Measurements from ENCODE around the gene DDX54. TPM values are rescaled to one million over a fixed set of nuclear protein-coding genes. Genes with fewer than 3 reads are reported as not detected.

The DDX54 gene
- total RNA-seq, 1 experiment from 2014 or later, result 83.0 TPM

DNA sequence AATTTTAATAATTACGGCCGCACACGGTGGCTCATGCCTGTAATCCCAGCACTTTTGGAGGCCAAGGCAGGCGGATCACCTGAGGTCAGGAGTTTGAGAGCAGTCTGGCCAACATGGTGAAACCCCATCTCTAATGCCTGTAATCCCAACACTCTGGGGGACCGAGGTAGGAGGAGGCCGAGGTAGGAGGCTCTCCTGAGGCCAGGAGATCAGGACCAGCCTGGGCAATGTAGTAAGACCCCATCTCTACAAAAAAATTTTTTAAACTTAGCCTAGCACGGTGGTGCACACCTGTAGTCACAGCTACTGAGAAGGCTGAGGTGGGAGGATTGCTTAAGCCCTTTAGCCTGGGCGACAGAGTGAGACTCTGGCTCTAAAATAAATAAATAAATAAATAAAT lies 41.3 kb downstream of the DDX54 start:
- H2BK5ac ChIP-seq (ENCODE audit: insufficient read length, low read length), result no peak overlapping the region
- H3K4me3 Mint-ChIP-seq, result no peak overlapping the region
- no peak overlapping the region for H2BK12ac ChIP-seq (ENCODE audit: insufficient read length, low read depth, low read length)
- H3K36me3 Mint-ChIP-seq (ENCODE audit: insufficient read depth in 1 of 3, low read depth in 3 of 3), result no peaks in the 10 kb centered on the region; a peak in 3 of 7 replicates
- H4K8ac ChIP-seq (replicated peaks; ENCODE audit: insufficient read length, low read depth, low read length), result no peak overlapping the region
- no peak overlapping the region for H3K27ac ChIP-seq (ENCODE audit: insufficient read length, low read depth, low read length)
- no peaks in the 10 kb centered on the region for H4K20me1 ChIP-seq (ENCODE audit: control insufficient read depth, insufficient read depth, insufficient read length)
- no CpG with 5 or more reads among the region's 8 CpGs for WGBS (ENCODE audit: extremely low coverage, insufficient read length, low lambda C conversion rate)
- H2AK5ac ChIP-seq (ENCODE audit: insufficient read length, low read length), result no peak overlapping the region
- no peak overlapping the region for H3K18ac ChIP-seq (ENCODE audit: insufficient read length, low read depth, low read length)
- no peak overlapping the region for H2BK15ac ChIP-seq (ENCODE audit: low read depth, low read length)
- TF ChIP-seq, protein P1, sequence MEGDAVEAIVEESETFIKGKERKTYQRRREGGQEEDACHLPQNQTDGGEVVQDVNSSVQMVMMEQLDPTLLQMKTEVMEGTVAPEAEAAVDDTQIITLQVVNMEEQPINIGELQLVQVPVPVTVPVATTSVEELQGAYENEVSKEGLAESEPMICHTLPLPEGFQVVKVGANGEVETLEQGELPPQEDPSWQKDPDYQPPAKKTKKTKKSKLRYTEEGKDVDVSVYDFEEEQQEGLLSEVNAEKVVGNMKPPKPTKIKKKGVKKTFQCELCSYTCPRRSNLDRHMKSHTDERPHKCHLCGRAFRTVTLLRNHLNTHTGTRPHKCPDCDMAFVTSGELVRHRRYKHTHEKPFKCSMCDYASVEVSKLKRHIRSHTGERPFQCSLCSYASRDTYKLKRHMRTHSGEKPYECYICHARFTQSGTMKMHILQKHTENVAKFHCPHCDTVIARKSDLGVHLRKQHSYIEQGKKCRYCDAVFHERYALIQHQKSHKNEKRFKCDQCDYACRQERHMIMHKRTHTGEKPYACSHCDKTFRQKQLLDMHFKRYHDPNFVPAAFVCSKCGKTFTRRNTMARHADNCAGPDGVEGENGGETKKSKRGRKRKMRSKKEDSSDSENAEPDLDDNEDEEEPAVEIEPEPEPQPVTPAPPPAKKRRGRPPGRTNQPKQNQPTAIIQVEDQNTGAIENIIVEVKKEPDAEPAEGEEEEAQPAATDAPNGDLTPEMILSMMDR (conservative IDR thresholded peaks at IDR 0.05), result no peak
- H3K14ac ChIP-seq (ENCODE audit: insufficient read depth, low read length), result no peak overlapping the region
- peaks cover 6% of the 10 kb centered on the region in 2 experiments; a peak in 4 of 5 replicates for H3K9me3 Mint-ChIP-seq
- peaks cover 2% of the 10 kb centered on the region; the same call in 1 of the 2 replicates for H3K27me3 Mint-ChIP-seq (ENCODE audit: low read depth)
- no peaks in the 10 kb centered on the region for H3K79me2 ChIP-seq (ENCODE audit: insufficient read depth, low read length)
- no peak overlapping the region for H3K23ac ChIP-seq (ENCODE audit: insufficient read length, low read depth, low read length)
- H3K27me3 ChIP-seq (ENCODE audit: insufficient read depth, low read length), result no peaks in the 10 kb centered on the region
- no peak overlapping the region for H4K5ac ChIP-seq (ENCODE audit: insufficient read length, low read depth, low read length)
- H3K4ac ChIP-seq (ENCODE audit: low read depth, low read length), result no peak overlapping the region
- H3K9ac ChIP-seq (ENCODE audit: extremely low read depth, insufficient read length, low read length), result no peak overlapping the region
- no peak overlapping the region for H4K91ac ChIP-seq (ENCODE audit: insufficient read length, low read depth, low read length)
- H3K4me1 Mint-ChIP-seq, result peaks cover 6 to 13% of the 10 kb centered on the region in 2 experiments; a peak in 3 of 4 replicates
- no peak overlapping the region for H3T11ph ChIP-seq (ENCODE audit: low read length)
- H3K56ac ChIP-seq (ENCODE audit: insufficient read length, low read depth, low read length), result no peak overlapping the region
- no peaks in the 10 kb centered on the region for H3K9me3 ChIP-seq (ENCODE audit: control insufficient read depth, low read depth, low read length)
- H2AFZ ChIP-seq (ENCODE audit: low read length), result no peak overlapping the region
- H3K27ac Mint-ChIP-seq, result no peak overlapping the region
- H3K4me2 ChIP-seq (ENCODE audit: insufficient read depth, insufficient read length, low read length), result no peak overlapping the region
- H3K4me1 ChIP-seq (ENCODE audit: insufficient read depth, low read length), result peaks cover 2% of the 10 kb centered on the region; the same call in 1 of the 2 replicates
- H3K23me2 ChIP-seq (ENCODE audit: insufficient read length, low read depth, low read length, poor library complexity, severe bottlenecking), result no peaks in the 10 kb centered on the region
- H2BK20ac ChIP-seq (ENCODE audit: low read depth, low read length, poor library complexity, severe bottlenecking), result no peak overlapping the region
- no peaks in the 10 kb centered on the region for H3K79me1 ChIP-seq (ENCODE audit: insufficient read depth, low read depth, low read length, poor library complexity, severe bottlenecking)
- H2BK120ac ChIP-seq (ENCODE audit: low read depth, low read length, poor library complexity, severe bottlenecking), result no peak overlapping the region
- no peak for DNase-seq
